SK-N-SH (cell line): ENCODE results near the gene YTHDF1. TPM values are rescaled to one million over a fixed set of nuclear protein-coding genes. Genes with fewer than 3 reads are reported as not detected.

Experiments
- CTCF ChIA-PET: fragments of 300-600, 350-600 bp; formaldehyde crosslinking; extraction: SDS; loops from one replicate; lab custom pipeline; 2021; lab: Yijun Ruan, JAX
- POLR2A ChIA-PET: fragments of 350-600 bp; sonication (Branson Sonifier 250); formaldehyde crosslinking; extraction: SDS; loops from one replicate; lab custom pipeline; 2020; ENCODE audit warnings: antibody characterized with exemption, inconsistent platforms; lab: Yijun Ruan, JAX
- DNase-seq: peaks from one replicate; pipeline ENCODE4 v3.0.0; 2012
- H2AFZ ChIP-seq: fragments of 200-600 bp; sonication (generic); 2 replicates; pipeline ENCODE4 v1.8.1; 2016; ENCODE audit warnings: antibody characterized with exemption, mild to moderate bottlenecking, low read depth
- H3F3A ChIP-seq: fragments of 200-600 bp; sonication (generic); replicated peaks from 2 replicates; pipeline ENCODE3; 2016; ENCODE audit warnings: antibody characterized with exemption, mild to moderate bottlenecking; ENCODE audit not compliant: insufficient read depth
- H3K27ac ChIP-seq, 2 experiments: fragments of 200-500 bp in 1 of 2; fragments of 200-600 bp in 1 of 2; sonication (Bioruptor generic) in 1 of 2; sonication (generic), shearing (Covaris generic) in 1 of 2; 2 replicates each; pipeline versions ENCODE4 v1.5.1 to v1.6.1; 2014 to 2016; ENCODE audit warnings: low read depth in 2 of 2, inconsistent platforms in 1 of 2, low read length in 1 of 2, mild to moderate bottlenecking in 1 of 2, mixed read lengths in 1 of 2
- H3K27me3 ChIP-seq: fragments of 200-600 bp; sonication (generic), shearing (Covaris generic); 2 replicates; pipeline ENCODE4 v1.6.1; 2016; ENCODE audit warnings: mixed run types; ENCODE audit not compliant: insufficient read depth
- H3K36me3 ChIP-seq, 2 experiments: fragments of 200-500 bp in 1 of 2; fragments of 200-600 bp in 1 of 2; sonication (Bioruptor generic) in 1 of 2; sonication (generic) in 1 of 2; replicated peaks in 1 of 2; 2 replicates each; pipeline versions ENCODE3 to v1.5.1; 2014 to 2016; ENCODE audit warnings: low read length in 1 of 2, mild to moderate bottlenecking in 1 of 2; ENCODE audit not compliant: insufficient read depth in 2 of 2, control insufficient read depth in 1 of 2
- H3K4me1 ChIP-seq, 2 experiments: fragments of 200-500 bp in 1 of 2; fragments of 200-600 bp in 1 of 2; sonication (Bioruptor generic) in 1 of 2; sonication (generic), shearing (Covaris generic) in 1 of 2; 2 replicates each; pipeline versions ENCODE4 v1.5.1 to v1.6.1; 2014 to 2016; ENCODE audit warnings: low read depth in 1 of 2, low read length in 1 of 2, mixed run types in 1 of 2; ENCODE audit not compliant: insufficient read depth in 2 of 2, control insufficient read depth in 1 of 2
- H3K4me2 ChIP-seq: fragments of 200-600 bp; sonication (generic), shearing (Covaris generic); 2 replicates; pipeline ENCODE4 v1.6.1; 2017; ENCODE audit warnings: mixed run types
- H3K4me3 ChIP-seq, 2 experiments: fragments of 200-500 bp in 1 of 2; fragments of 200-600 bp in 1 of 2; sonication (Bioruptor generic) in 1 of 2; sonication (generic), shearing (Covaris generic) in 1 of 2; 2 replicates each; pipeline versions ENCODE4 v1.5.1 to v1.8.1; 2014 to 2016; ENCODE audit warnings: low read depth in 2 of 2, inconsistent platforms in 1 of 2, low read length in 1 of 2, mild to moderate bottlenecking in 1 of 2, mixed read lengths in 1 of 2, moderate library complexity in 1 of 2
- H3K79me2 ChIP-seq: fragments of 200-600 bp; sonication (generic); 2 replicates; pipeline ENCODE4 v1.8.1; 2017; ENCODE audit warnings: mild to moderate bottlenecking; ENCODE audit not compliant: insufficient read depth
- H3K9ac ChIP-seq: fragments of 200-600 bp; sonication (generic); 2 replicates; pipeline ENCODE4 v1.6.1; 2017; ENCODE audit warnings: mixed run types
- H3K9me2 ChIP-seq: fragments of 200-600 bp; sonication (generic); 2 replicates; pipeline ENCODE4 v1.6.1; 2017; ENCODE audit warnings: mixed run types
- H3K9me3 ChIP-seq: fragments of 200-600 bp; sonication (generic); 2 replicates; pipeline ENCODE4 v1.6.1; 2017; ENCODE audit warnings: mixed run types, mild to moderate bottlenecking, moderate library complexity
- H4K20me1 ChIP-seq: fragments of 200-600 bp; sonication (generic); 2 replicates; pipeline ENCODE4 v1.6.1; 2017; ENCODE audit warnings: mild to moderate bottlenecking, mixed run types; ENCODE audit not compliant: insufficient read depth
- EP300 ChIP-seq, 2 experiments: IDR thresholded peaks; 2 replicates each; pipeline versions ENCODE4 v1.4.0 to v1.6.1; 2012; ENCODE audit warnings: borderline replicate concordance in 1 of 2, low read depth in 1 of 2, low read length in 1 of 2
- FOSL2 ChIP-seq: IDR thresholded peaks from 2 replicates; pipeline ENCODE4 v1.4.0; 2012; ENCODE audit warnings: low read depth, mild to moderate bottlenecking, moderate library complexity, borderline replicate concordance
- GABPA ChIP-seq: IDR thresholded peaks from 2 replicates; pipeline ENCODE4 v1.4.0; 2012; ENCODE audit warnings: low read depth, mild to moderate bottlenecking
- MEF2A ChIP-seq: IDR thresholded peaks from 2 replicates; pipeline ENCODE4 v1.4.0; 2012; ENCODE audit warnings: low read depth, borderline replicate concordance
- NFIC ChIP-seq: IDR thresholded peaks from 2 replicates; pipeline ENCODE4 v1.4.0; 2012; ENCODE audit warnings: borderline replicate concordance
- POLR2AphosphoS5 ChIP-seq: IDR thresholded peaks from 2 replicates; pipeline ENCODE4 v1.6.1; 2012; ENCODE audit warnings: low read depth, low read length
- SIN3A ChIP-seq: IDR thresholded peaks from 2 replicates; pipeline ENCODE4 v1.6.1; 2012; ENCODE audit warnings: low read depth, mild to moderate bottlenecking, low read length, moderate library complexity, borderline replicate concordance
- WGBS: methylation state at CpG from one replicate; pipeline ENCODE4 v1.1.6; 2017; ENCODE audit warnings: low lambda C conversion rate; 5-methylcytosine and 5-hydroxymethylcytosine counted together
- polyA plus RNA-seq, 3 experiments: library from polyadenylated mRNA; depleted of rRNA; stranded (reverse); fragments of >200 nt; gene quantifications; 2 replicates each; pipeline ENCODE4 v1.2.3, GENCODE V29; 2012
- TF ChIP-seq, protein P1 (sequence below): IDR thresholded peaks from 2 replicates; pipeline ENCODE4 v1.6.1; 2012; ENCODE audit warnings: mild to moderate bottlenecking, low read depth, low read length, moderate library complexity
- TF ChIP-seq, protein P2 (sequence below): fragments of 200-600 bp; sonication (generic); IDR thresholded peaks from 2 replicates; pipeline ENCODE4 v1.6.1; 2017; ENCODE audit warnings: antibody characterized with exemption, mild to moderate bottlenecking, moderate library complexity

The YTHDF1 gene
- polyA plus RNA-seq, 1 of the 3 experiments (the other 2 are of a cell fraction): 17.0 TPM

DNA sequence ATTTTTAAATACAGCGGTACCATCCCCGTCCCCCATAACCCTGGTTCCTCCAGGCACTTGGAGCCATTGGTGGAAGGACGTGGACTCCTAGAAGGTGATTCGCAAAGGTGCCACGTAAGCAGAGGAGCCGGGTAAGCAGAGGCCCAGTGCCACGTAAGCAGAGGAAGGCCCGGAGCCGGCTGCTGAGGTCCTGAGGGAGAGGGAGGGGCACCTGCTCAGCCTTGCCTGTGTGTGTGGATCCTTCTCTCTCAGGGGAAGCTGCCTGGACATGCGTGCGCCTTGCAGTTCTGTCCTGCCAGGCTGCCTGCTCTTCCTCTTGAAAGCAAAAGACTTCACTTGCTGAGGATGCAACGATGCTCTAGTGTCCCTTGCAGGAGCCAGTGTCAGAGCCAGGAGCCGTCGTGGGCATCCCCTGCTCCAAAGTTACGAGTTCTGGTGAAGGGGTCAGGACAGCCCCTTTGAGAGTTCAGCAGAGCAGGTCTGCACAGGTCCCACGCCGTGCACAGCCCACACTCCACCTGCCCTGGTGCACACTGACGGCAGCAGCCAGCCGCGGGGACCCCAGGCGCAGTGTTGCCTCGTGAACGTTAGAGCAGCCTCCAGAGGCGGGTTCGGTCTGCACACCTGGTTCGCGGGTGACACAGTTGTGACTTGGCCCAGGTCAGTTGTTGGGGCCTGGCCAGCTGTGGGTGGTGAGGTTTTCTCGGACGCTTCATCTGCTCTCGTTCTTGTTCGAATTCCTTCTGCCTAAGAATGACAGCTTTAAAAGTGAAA is 40.2 kb upstream of the YTHDF1 start:
- Histone ChIP-seq H3K9me2 (no peaks in the 10 kb centered on the region), H3K27ac (no peak overlapping the region), H3K4me3 (no peak overlapping the region), H3K79me2 (no peaks in the 10 kb centered on the region), H4K20me1 (no peaks in the 10 kb centered on the region), H3K27me3 (peaks cover 36% of the 10 kb centered on the region), H3K9me3 (no peaks in the 10 kb centered on the region)
- ChIA-PET POLR2A (no interaction called here), CTCF (interaction anchor here (0.9 to 5.8 kb wide), 4 partner anchors 9 to 126 kb away, joined by 3 to 74 read pairs (median 4); no protein-coding TSS in a partner anchor)
- DNase-seq: no peak
- TF ChIP-seq POLR2AphosphoS5 (no peak), MEF2A (no peak), FOSL2 (no peak), NFIC (no peak), SIN3A (no peak)
- TF ChIP-seq, protein P1, sequence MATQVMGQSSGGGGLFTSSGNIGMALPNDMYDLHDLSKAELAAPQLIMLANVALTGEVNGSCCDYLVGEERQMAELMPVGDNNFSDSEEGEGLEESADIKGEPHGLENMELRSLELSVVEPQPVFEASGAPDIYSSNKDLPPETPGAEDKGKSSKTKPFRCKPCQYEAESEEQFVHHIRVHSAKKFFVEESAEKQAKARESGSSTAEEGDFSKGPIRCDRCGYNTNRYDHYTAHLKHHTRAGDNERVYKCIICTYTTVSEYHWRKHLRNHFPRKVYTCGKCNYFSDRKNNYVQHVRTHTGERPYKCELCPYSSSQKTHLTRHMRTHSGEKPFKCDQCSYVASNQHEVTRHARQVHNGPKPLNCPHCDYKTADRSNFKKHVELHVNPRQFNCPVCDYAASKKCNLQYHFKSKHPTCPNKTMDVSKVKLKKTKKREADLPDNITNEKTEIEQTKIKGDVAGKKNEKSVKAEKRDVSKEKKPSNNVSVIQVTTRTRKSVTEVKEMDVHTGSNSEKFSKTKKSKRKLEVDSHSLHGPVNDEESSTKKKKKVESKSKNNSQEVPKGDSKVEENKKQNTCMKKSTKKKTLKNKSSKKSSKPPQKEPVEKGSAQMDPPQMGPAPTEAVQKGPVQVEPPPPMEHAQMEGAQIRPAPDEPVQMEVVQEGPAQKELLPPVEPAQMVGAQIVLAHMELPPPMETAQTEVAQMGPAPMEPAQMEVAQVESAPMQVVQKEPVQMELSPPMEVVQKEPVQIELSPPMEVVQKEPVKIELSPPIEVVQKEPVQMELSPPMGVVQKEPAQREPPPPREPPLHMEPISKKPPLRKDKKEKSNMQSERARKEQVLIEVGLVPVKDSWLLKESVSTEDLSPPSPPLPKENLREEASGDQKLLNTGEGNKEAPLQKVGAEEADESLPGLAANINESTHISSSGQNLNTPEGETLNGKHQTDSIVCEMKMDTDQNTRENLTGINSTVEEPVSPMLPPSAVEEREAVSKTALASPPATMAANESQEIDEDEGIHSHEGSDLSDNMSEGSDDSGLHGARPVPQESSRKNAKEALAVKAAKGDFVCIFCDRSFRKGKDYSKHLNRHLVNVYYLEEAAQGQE: no peak
- TF ChIP-seq, protein P2, sequence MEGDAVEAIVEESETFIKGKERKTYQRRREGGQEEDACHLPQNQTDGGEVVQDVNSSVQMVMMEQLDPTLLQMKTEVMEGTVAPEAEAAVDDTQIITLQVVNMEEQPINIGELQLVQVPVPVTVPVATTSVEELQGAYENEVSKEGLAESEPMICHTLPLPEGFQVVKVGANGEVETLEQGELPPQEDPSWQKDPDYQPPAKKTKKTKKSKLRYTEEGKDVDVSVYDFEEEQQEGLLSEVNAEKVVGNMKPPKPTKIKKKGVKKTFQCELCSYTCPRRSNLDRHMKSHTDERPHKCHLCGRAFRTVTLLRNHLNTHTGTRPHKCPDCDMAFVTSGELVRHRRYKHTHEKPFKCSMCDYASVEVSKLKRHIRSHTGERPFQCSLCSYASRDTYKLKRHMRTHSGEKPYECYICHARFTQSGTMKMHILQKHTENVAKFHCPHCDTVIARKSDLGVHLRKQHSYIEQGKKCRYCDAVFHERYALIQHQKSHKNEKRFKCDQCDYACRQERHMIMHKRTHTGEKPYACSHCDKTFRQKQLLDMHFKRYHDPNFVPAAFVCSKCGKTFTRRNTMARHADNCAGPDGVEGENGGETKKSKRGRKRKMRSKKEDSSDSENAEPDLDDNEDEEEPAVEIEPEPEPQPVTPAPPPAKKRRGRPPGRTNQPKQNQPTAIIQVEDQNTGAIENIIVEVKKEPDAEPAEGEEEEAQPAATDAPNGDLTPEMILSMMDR: no peak
- TF ChIP-seq, all 33 proteins: peak for 0
- Histone ChIP-seq H3K36me3 (no peaks in the 10 kb centered on the region), H3K4me1 (peaks cover 0 to 5% of the 10 kb centered on the region in 2 experiments; a peak in 1 of 4 replicates), H3F3A (no peaks in the 10 kb centered on the region), H3K4me2 (no peak overlapping the region), H2AFZ (no peak overlapping the region), H3K9ac (no peak overlapping the region)
- 75% methylated on average over 22 of the region's 31 CpGs for WGBS

DNA sequence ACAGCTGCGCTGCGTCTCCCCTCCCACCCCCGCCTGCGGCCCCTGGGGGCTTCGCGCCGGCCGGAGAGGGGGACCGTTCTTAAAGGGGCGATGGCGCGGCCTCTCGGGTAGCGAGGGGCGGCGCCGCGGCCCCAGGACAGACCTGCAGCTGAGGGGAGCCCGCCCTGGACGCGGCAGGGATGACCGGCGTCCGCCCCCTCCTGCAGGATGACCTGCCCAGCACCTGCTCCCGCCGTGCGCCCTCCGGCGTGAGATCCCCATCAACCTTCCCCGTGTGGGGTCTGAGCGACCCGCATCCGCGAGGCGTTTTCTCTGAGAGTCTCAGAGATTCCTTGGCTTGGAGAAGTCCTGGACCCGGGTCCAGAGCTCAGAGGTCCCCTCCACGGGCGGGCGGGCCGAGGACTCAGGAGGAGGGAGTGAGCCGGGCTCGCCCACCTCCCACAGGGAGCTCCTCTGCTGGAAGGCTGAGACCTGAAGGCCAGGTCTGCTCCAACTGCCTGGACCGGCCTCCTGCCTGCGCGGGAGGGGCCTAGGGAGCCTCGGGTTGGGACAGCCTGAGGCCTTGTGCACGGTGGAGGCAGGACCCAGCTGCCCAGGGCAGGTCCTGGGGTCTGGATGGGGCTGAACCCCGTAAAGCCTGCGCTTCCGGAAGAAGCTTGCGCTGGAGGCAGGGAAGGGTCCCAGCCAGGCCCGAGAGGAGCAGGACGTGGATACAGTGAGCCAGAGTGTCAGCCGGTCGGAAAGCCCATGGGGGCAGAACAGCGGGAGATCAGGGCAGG is 38.9 kb upstream of the YTHDF1 start:
- H4K20me1 ChIP-seq: no peaks in the 10 kb centered on the region
- no peaks in the 10 kb centered on the region for H3K9me2 ChIP-seq
- no peaks in the 10 kb centered on the region for H3K79me2 ChIP-seq
- peaks cover 34% of the 10 kb centered on the region for H3K27me3 ChIP-seq
- no peak overlapping the region for H2AFZ ChIP-seq
- peaks cover 0 to 5% of the 10 kb centered on the region in 2 experiments; a peak in 1 of 4 replicates for H3K4me1 ChIP-seq
- CTCF ChIA-PET: interaction anchor here (0.6 to 5.8 kb wide), 8 partner anchors 9 to 198 kb away, joined by 3 to 74 read pairs (median 4); partner anchors contain the start of gene BIRC7
- no peak overlapping the region for H3K27ac ChIP-seq
- POLR2A ChIA-PET: no interaction called here
- no peaks in the 10 kb centered on the region for H3K36me3 ChIP-seq
- no peaks in the 10 kb centered on the region for H3F3A ChIP-seq
- H3K4me2 ChIP-seq: no peak overlapping the region
- DNase-seq: no peak
- H3K4me3 ChIP-seq: no peak overlapping the region
- TF ChIP-seq EP300 (IDR thresholded peaks at IDR 0.05; ENCODE audit: borderline replicate concordance in 1 of 2, low read depth in 1 of 2, low read length in 1 of 2) (no peak), GABPA (no peak)
- TF ChIP-seq, all 33 proteins: peak for 0
- WGBS: 37% methylated on average over 7 of the region's 56 CpGs
- Histone ChIP-seq H3K9me3 (no peaks in the 10 kb centered on the region), H3K9ac (no peak overlapping the region)
